ENCODE results near the gene SEMA5A.

Gene SEMA5A

GRCh38 chr5:9089893-9090292, 456.0 kb downstream of the SEMA5A start:
- no peak overlapping the region for H3K4me3 ChIP-seq (ENCODE audit: low read depth, low read length)
- no peak for DNase-seq (ENCODE audit: low read depth)
- TF ChIP-seq CTCF (IDR thresholded peaks at IDR 0.05; ENCODE audit: control insufficient read depth, extremely low read depth, insufficient read depth), result no peak

- no peak for TF ChIP-seq CTCF (IDR thresholded peaks at IDR 0.05; ENCODE audit: control insufficient read depth, extremely low read depth, insufficient read depth)
- H3K4me3 ChIP-seq (ENCODE audit: low read depth, low read length), result no peak overlapping the region
- DNase-seq (ENCODE audit: low read depth), result no peak
These were observed 462.9 kb downstream of the SEMA5A start for GRCh38 chr5:9082996-9083395.

DNA sequence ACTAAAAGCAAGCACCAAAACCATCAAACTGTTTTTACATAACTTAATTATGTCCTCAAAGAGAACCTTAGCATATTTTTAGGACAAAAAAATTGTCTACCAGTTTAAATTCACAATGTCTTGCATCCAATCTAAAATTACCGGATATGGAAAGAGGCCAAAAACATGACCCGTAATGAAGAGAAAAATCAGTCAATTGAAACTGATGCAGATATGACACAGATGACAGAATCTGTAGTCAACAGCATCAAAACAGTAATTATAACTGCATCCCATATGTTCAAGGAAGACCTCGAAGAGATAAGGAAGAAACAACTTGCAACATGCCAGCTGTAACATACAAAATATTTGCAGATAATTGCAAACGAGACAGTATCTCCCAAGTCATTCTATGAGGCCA, 473.2 kb downstream of the SEMA5A start:
- TF ChIP-seq CTCF (IDR thresholded peaks at IDR 0.05; ENCODE audit: control insufficient read depth, extremely low read depth, insufficient read depth), result no peak
- H3K4me3 ChIP-seq (ENCODE audit: low read depth, low read length), result no peak overlapping the region
- DNase-seq (ENCODE audit: low read depth), result no peak

DNA sequence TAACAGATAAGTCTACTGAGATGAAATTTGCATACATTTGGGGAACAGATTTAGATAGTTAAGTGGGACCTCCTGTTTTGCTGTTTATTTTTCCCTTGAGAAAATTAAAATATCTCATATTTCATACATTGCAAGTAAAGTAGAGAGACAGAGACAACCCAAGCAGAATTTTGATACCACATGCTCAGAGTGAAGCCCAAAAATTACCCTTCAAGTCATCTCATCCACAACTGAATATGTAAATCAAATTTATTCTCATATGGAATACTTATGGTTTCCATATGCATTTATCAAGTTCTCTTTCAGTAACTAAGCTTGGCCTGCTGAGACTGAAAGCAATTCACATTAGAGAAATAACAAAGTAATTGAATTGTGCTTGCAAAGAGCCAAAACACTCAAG, 474.4 kb downstream of the SEMA5A start:
- TF ChIP-seq CTCF (IDR thresholded peaks at IDR 0.05; ENCODE audit: control insufficient read depth, extremely low read depth, insufficient read depth), result no peak
- no peak for DNase-seq (ENCODE audit: low read depth)
- no peak overlapping the region for H3K4me3 ChIP-seq (ENCODE audit: low read depth, low read length)

DNA sequence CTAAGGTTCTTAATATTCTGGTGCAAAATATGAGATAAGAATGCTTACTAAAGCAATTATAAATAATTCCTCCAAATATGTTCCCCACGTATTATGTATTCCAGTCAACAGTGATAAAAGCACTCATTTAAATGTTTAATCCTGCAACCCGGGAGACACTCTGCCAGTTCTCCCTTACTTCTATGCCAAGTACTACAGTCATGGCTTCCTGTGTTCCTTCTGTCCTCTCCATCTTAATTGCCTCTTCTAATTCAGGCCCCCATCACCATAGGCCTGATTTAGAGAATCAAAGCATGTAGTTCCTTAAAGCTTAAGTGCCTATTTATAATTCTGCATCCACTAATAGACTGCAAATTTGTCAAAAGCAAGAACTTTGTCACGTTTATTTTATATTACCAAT, 474.8 kb downstream of the SEMA5A start:
- H3K4me3 ChIP-seq (ENCODE audit: low read depth, low read length), result no peak overlapping the region
- TF ChIP-seq CTCF (IDR thresholded peaks at IDR 0.05; ENCODE audit: control insufficient read depth, extremely low read depth, insufficient read depth), result no peak
- DNase-seq (ENCODE audit: low read depth), result no peak

GRCh38 chr5:9069650-9070049, 476.2 kb downstream of the SEMA5A start:
- H3K4me3 ChIP-seq (ENCODE audit: low read depth, low read length), result no peak overlapping the region
- DNase-seq (ENCODE audit: low read depth), result no peak
- TF ChIP-seq CTCF (IDR thresholded peaks at IDR 0.05; ENCODE audit: control insufficient read depth, extremely low read depth, insufficient read depth), result no peak

- no peak overlapping the region for H3K4me3 ChIP-seq (ENCODE audit: low read depth, low read length)
- TF ChIP-seq CTCF (IDR thresholded peaks at IDR 0.05; ENCODE audit: control insufficient read depth, extremely low read depth, insufficient read depth), result no peak
- no peak for DNase-seq (ENCODE audit: low read depth)
These were observed 478.7 kb downstream of the SEMA5A start for GRCh38 chr5:9067154-9067553.

Measured in LNCaP clone FGC (cell line).